UCSD-AML1 (cell line): Measurements from ENCODE around the gene CARD14.
"Not testable (repeated sequence)": the region's sequence is repeated elsewhere in the genome, so short reads cannot be mapped to it uniquely, and the experiment has no call there.

ENCODE experiments used
- DNase-seq: peaks from one replicate; lab custom pipeline; 2025; ENCODE audit not compliant: unreplicated experiment; lab: John Stamatoyannopoulos, UW

The CARD14 gene

GRCh38 chr17:80183581-80184422 is 14.0 kb downstream of the CARD14 start:
- DNase-seq = no peak

GRCh38 chr17:80184423-80184714 is 14.5 kb downstream of the CARD14 start:
- no peak for DNase-seq

- DNase-seq = no peak
These were observed 16.1 kb downstream of the CARD14 start for GRCh38 chr17:80185968-80186367.

GRCh38 chr17:80187090-80187489 is 17.3 kb downstream of the CARD14 start:
- no peak for DNase-seq

GRCh38 chr17:80187515-80187941 is 17.7 kb downstream of the CARD14 start:
- no peak for DNase-seq

- no peak for DNase-seq
These were observed 19.8 kb downstream of the CARD14 start for GRCh38 chr17:80189611-80190010.

GRCh38 chr17:80190716-80191115 is 20.9 kb downstream of the CARD14 start:
- DNase-seq = no peak

GRCh38 chr17:80191192-80191591 is 21.4 kb downstream of the CARD14 start:
- DNase-seq = no peak

GRCh38 chr17:80191865-80192661 is 22.2 kb downstream of the CARD14 start:
- no peak for DNase-seq

GRCh38 chr17:80195141-80195540 is 25.3 kb downstream of the CARD14 start:
- no peak for DNase-seq

GRCh38 chr17:80195671-80196529 is 26.1 kb downstream of the CARD14 start:
- DNase-seq = peak; percentile 37

- DNase-seq = no peak
These were observed 26.8 kb downstream of the CARD14 start for GRCh38 chr17:80196652-80197051.

GRCh38 chr17:80198144-80198661 is 28.4 kb downstream of the CARD14 start:
- DNase-seq = no peak

- DNase-seq = not testable (repeated sequence)
These were observed 29.5 kb downstream of the CARD14 start for GRCh38 chr17:80199295-80199694.

- no peak for DNase-seq
These were observed 31.6 kb downstream of the CARD14 start for GRCh38 chr17:80201446-80201845.

GRCh38 chr17:80202197-80202596 is 32.4 kb downstream of the CARD14 start:
- DNase-seq = no peak

- no peak for DNase-seq
These were observed 33.7 kb downstream of the CARD14 start for GRCh38 chr17:80203471-80203963.

GRCh38 chr17:80204626-80205468 is 35.0 kb downstream of the CARD14 start:
- DNase-seq = no peak

GRCh38 chr17:80205811-80206210 is 36.0 kb downstream of the CARD14 start:
- no peak for DNase-seq

- DNase-seq = no peak
These were observed 38.2 kb downstream of the CARD14 start for GRCh38 chr17:80208050-80208449.
